HCT116 (cell line): ENCODE data around the gene CDK4. TPM values are rescaled to one million over a fixed set of nuclear protein-coding genes. Genes with fewer than 3 reads are reported as not detected.
A peak's percentile ranks its signal among the peaks of the same experiment; 100 is the strongest.

Experiments used
- ATAC-seq: fragments of 200-7000 bp; cut with Tn5 transposase; 2 replicates; pipeline ENCODE4 v1.9.1; 2020; ENCODE audit warnings: mild to moderate bottlenecking, moderate library complexity
- BruUV-seq: library from RNA; stranded (reverse); fragments of 400-500 nt; replicated peaks from 2 replicates; lab custom pipeline; 2021; lab: Mats Ljungman, UMichigan
- CTCF ChIA-PET: fragments of 300-600 bp; sonication (Branson Sonifier 250); formaldehyde crosslinking; loops from one replicate; lab custom pipeline; 2021; ENCODE audit warnings: antibody characterized with exemption; lab: Charles Lee
- POLR2A ChIA-PET: fragments of 300-600, 350-600 bp; sonication (Branson Sonifier 250); formaldehyde crosslinking; loops from one replicate; lab custom pipeline; 2021; ENCODE audit warnings: antibody characterized with exemption; lab: Charles Lee
- RAD21 ChIA-PET, 2 experiments: fragments of 300-600 bp; sonication (Branson Sonifier 250); formaldehyde crosslinking; loops; one replicate each; lab custom pipeline; 2023; ENCODE audit warnings: low total read pairs in 2 of 2; ENCODE audit not compliant: uncharacterized antibody in 2 of 2, unreplicated experiment in 2 of 2, low non-redundant PET in 1 of 2; lab: Charles Lee
- DNase-seq: peaks from one replicate; pipeline ENCODE4 v3.0.0-alpha.2; 2010; ENCODE audit warnings: low read depth, low spot score
- H2AFZ ChIP-seq: fragments of 200-600 bp; shearing (Covaris generic), sonication (generic); 2 replicates; pipeline ENCODE4 v1.6.1; 2017; ENCODE audit warnings: low read depth, mixed run types, mixed read lengths, antibody characterized with exemption, low read length; ENCODE audit not compliant: poor library complexity, severe bottlenecking
- H3K27ac ChIP-seq: 2 replicates; pipeline ENCODE4 v1.5.1; 2012; ENCODE audit warnings: low read depth, low read length
- H3K27me3 ChIP-seq: fragments of 200-600 bp; sonication (generic); 2 replicates; pipeline ENCODE4 v1.6.1; 2016; ENCODE audit warnings: mixed run types, low read length, mixed read lengths; ENCODE audit not compliant: insufficient read depth
- H3K36me3 ChIP-seq, 2 experiments: fragments of 200-500 bp in 1 of 2; fragments of 200-600 bp in 1 of 2; sonication (Bioruptor generic) in 1 of 2; sonication (generic) in 1 of 2; 2 replicates each; pipeline versions ENCODE4 v1.5.1 to v1.6.1; 2014 to 2016; ENCODE audit warnings: low read length in 2 of 2, inconsistent platforms in 1 of 2, mixed read lengths in 1 of 2, mixed run types in 1 of 2; ENCODE audit not compliant: insufficient read depth in 2 of 2, control insufficient read depth in 1 of 2
- H3K4me1 ChIP-seq, 2 experiments: fragments of 200-600 bp in 1 of 2; sonication (generic) in 1 of 2; 2 replicates each; pipeline versions ENCODE4 v1.5.1 to v1.6.1; 2012 to 2017; ENCODE audit warnings: low read length in 2 of 2, inconsistent platforms in 1 of 2, mild to moderate bottlenecking in 1 of 2, mixed read lengths in 1 of 2, mixed run types in 1 of 2, moderate library complexity in 1 of 2; ENCODE audit not compliant: insufficient read depth in 2 of 2, control insufficient read depth in 1 of 2
- H3K4me2 ChIP-seq: fragments of 200-600 bp; sonication (generic); 2 replicates; pipeline ENCODE4 v1.6.1; 2017; ENCODE audit warnings: mixed run types, low read length, mixed read lengths
- H3K4me3 ChIP-seq, 2 experiments: fragments of 200-600 bp in 1 of 2; sonication (generic) in 1 of 2; replicated peaks in 1 of 2; 2 replicates each; pipeline ENCODE4 v1.5.1; 2011 to 2016; ENCODE audit warnings: low read length in 2 of 2, control low read depth in 1 of 2, low read depth in 1 of 2, mild to moderate bottlenecking in 1 of 2, mixed read lengths in 1 of 2, mixed run types in 1 of 2
- H3K79me2 ChIP-seq: fragments of 200-600 bp; sonication (generic); 2 replicates; pipeline ENCODE4 v1.6.1; 2017; ENCODE audit warnings: mild to moderate bottlenecking, mixed run types, low read length, moderate library complexity, mixed read lengths; ENCODE audit not compliant: insufficient read depth
- H3K9ac ChIP-seq: fragments of 200-600 bp; sonication (generic); 2 replicates; pipeline ENCODE4 v1.6.1; 2016; ENCODE audit warnings: low read length, mixed read lengths
- H3K9me2 ChIP-seq: fragments of 200-600 bp; sonication (generic), shearing (Covaris generic); 2 replicates; pipeline ENCODE4 v1.6.1; 2017; ENCODE audit warnings: mixed run types, mild to moderate bottlenecking, moderate library complexity; ENCODE audit not compliant: insufficient read depth
- H3K9me3 ChIP-seq, 2 experiments: fragments of 200-500 bp in 1 of 2; fragments of 200-600 bp in 1 of 2; sonication (Bioruptor generic) in 1 of 2; sonication (generic) in 1 of 2; 2 replicates each; pipeline ENCODE4 v1.6.1; 2014 to 2017; ENCODE audit warnings: low read length in 2 of 2, mixed read lengths in 2 of 2, inconsistent platforms in 1 of 2, low read depth in 1 of 2, mild to moderate bottlenecking in 1 of 2, mixed run types in 1 of 2, moderate library complexity in 1 of 2; ENCODE audit not compliant: control insufficient read depth in 1 of 2, insufficient read depth in 1 of 2
- H4K20me1 ChIP-seq: fragments of 200-600 bp; sonication (generic), shearing (Covaris generic); 2 replicates; pipeline ENCODE4 v1.6.1; 2017; ENCODE audit warnings: mixed run types, mild to moderate bottlenecking, moderate library complexity; ENCODE audit not compliant: insufficient read depth
- FOSL1 ChIP-seq: IDR thresholded peaks from 2 replicates; pipeline ENCODE4 v1.6.1; 2012; ENCODE audit warnings: low read depth
- MAX ChIP-seq: IDR thresholded peaks from 2 replicates; pipeline ENCODE4 v1.6.1; 2012
- POLR2A ChIP-seq: IDR thresholded peaks from 2 replicates; pipeline ENCODE4 v1.7.0; 2011; ENCODE audit warnings: borderline replicate concordance; ENCODE audit not compliant: insufficient read depth, insufficient read length; ENCODE audit errors: extremely low read depth
- POLR2AphosphoS5 ChIP-seq: IDR thresholded peaks from 2 replicates; pipeline ENCODE4 v1.6.1; 2011; ENCODE audit warnings: mild to moderate bottlenecking, low read depth, low read length, moderate library complexity
- RAD21 ChIP-seq: IDR thresholded peaks from 2 replicates; pipeline ENCODE4 v1.6.1; 2012; ENCODE audit warnings: low read depth, mild to moderate bottlenecking
- intact Hi-C: fragments of 100-400 bp; cut with micrococcal nuclease; formaldehyde crosslinking; loops from 2 replicates; pipeline ENCODE4 v1.10.0; 2022
- total RNA-seq: library from RNA; stranded (reverse); gene quantifications from one replicate; pipeline ENCODE4 v1.2.1, GENCODE V29; 2021; ENCODE audit not compliant: unreplicated experiment

The CDK4 gene
- total RNA-seq, 1 experiment from 2014 or later = 206 TPM

- DNase-seq (no peak), ATAC-seq (peak; percentile 5)
- no peaks in the 10 kb centered on the region for H4K20me1 ChIP-seq
- peaks cover 16 to 22% of the 10 kb centered on the region in 2 experiments; a peak in 3 of 4 replicates for H3K36me3 ChIP-seq
- ChIA-PET RAD21 (no interaction called here), POLR2A (interaction anchor here (1.6 kb wide), 1 partner anchor 11 kb away, joined by 7 read pairs; no protein-coding TSS in a partner anchor), CTCF (interaction anchor here (1.1 to 1.7 kb wide), 5 partner anchors 9 to 162 kb away, joined by 3 to 11 read pairs (median 4); no protein-coding TSS in a partner anchor)
- peak overlapping the region; percentile 91 for H3K4me2 ChIP-seq
- no peak overlapping the region for H2AFZ ChIP-seq
- peak overlapping the region; percentile 76 for H3K27ac ChIP-seq
- H3K9ac ChIP-seq = peak overlapping the region; percentile 90
- H3K79me2 ChIP-seq = peaks cover 15% of the 10 kb centered on the region
- peak overlapping the region; percentile 69 to 76 for H3K4me3 ChIP-seq
- no TSS peak for BruUV-seq
- intact Hi-C loops = no loop called here
- H3K9me3 ChIP-seq = no peaks in the 10 kb centered on the region
- H3K27me3 ChIP-seq = no peaks in the 10 kb centered on the region
- TF ChIP-seq RAD21 = no peak
- TF ChIP-seq MAX = no peak
- peak; percentile 33; the same call in 1 of the 2 replicates for TF ChIP-seq POLR2AphosphoS5
- no peaks in the 10 kb centered on the region for H3K9me2 ChIP-seq
- H3K4me1 ChIP-seq = peaks cover 10 to 37% of the 10 kb centered on the region in 2 experiments; a peak in 3 of 4 replicates
Measured at GRCh38 chr12:57745485-57745881, 6.6 kb downstream of the CDK4 start.

- no TSS peak for BruUV-seq
- Histone ChIP-seq H4K20me1 (no peaks in the 10 kb centered on the region), H3K9me2 (no peaks in the 10 kb centered on the region), H3K79me2 (peaks cover 10% of the 10 kb centered on the region), H3K27ac (peak within 1 kb of the TSS; percentile 76), H3K27me3 (no peaks in the 10 kb centered on the region), H3K9me3 (no peaks in the 10 kb centered on the region), H3K36me3 (peaks cover 11 to 17% of the 10 kb centered on the region in 2 experiments; a peak in 3 of 4 replicates), H3K4me1 (peaks cover 10 to 36% of the 10 kb centered on the region in 2 experiments; a peak in 3 of 4 replicates), H3K4me2 (peak within 1 kb of the TSS; percentile 91), H2AFZ (peak within 1 kb of the TSS; percentile 70), H3K9ac (peak within 1 kb of the TSS; percentile 90), H3K4me3 (peak within 1 kb of the TSS; percentile 69 to 76)
- POLR2A ChIA-PET = interaction anchor here (0.7 to 1.6 kb wide), 6 partner anchors 12 to 145 kb away, joined by 3 to 7 read pairs (median 4); partner anchors contain the start of genes EEF1AKMT3 and METTL1
- peak; percentile 98 for DNase-seq
- intact Hi-C loops = no loop called here
- CTCF ChIA-PET = interaction anchor here (0.9 to 1.7 kb wide), 6 partner anchors 9 to 161 kb away, joined by 3 to 11 read pairs (median 4); no protein-coding TSS in a partner anchor
- peak; percentile 50 for TF ChIP-seq POLR2AphosphoS5
- TF ChIP-seq POLR2A = peak; percentile 49
- no peak for TF ChIP-seq FOSL1
- peak; percentile 83 for ATAC-seq
- RAD21 ChIA-PET = interaction anchor here (0.7 to 1.2 kb wide), 2 partner anchors 102 to 165 kb away, joined by 3 read pairs; no protein-coding TSS in a partner anchor
Measured at GRCh38 chr12:57744777-57745484, 7.2 kb downstream of the CDK4 start, which contains the start of gene TSPAN31. Gene TSPAN31 (plus strand): TSS chr12:57745039. CDS start chr12:57745155, 116 bp downstream.
